ENCODE results near the gene SCNN1A. TPM values are rescaled to one million over a fixed set of nuclear protein-coding genes. Genes with fewer than 3 reads are reported as not detected.
A peak's percentile ranks its signal among the peaks of the same experiment; 100 is the strongest.

Gene SCNN1A
- total and polyA plus RNA-seq, 2 of the 13 experiments (the other 11 are each of a cell fraction or from before 2014, with no cell fraction given): 1.5 to 14.6 TPM

DNA sequence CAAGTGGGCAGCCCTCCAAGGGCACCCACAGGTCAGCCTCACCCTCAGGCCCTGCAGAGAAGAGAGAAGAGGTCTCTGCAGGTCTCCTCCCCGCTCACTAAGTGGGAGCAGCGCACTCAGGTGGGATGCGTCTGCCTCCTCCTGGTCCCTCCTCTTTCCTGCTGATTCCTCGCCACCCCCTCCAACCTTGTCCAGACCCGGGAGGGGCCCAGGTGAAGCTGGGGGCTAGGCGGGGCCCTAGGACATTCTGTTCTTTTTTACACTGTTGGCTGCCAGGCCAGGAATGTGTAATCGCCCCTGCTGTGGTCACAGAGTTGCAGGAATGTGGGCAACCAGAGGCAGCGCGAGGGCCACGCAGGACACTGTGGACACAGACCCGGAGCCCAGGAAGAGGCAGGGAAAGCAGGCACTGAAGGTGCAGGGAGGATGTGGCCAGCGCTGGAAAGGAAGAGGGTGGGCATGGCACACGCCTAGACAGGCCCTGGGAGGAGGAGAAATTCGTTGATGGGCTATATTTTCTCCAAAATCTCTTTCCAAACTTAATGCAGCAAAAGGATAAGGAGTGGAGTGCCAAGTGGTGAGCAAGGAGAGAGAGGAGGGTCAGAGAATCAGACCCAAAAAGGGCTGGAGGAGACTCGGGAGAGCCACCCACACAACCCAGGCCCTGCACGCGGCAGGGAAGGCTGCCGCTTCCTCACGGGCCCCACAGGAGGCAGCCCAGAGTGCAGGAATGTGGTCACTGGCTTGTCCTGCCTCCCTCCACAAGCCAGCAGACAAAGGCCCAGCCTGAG is 911 bp upstream of the SCNN1A start:
- DNase-seq (ENCODE audit: low spot score) (peak; percentile 64), ATAC-seq (peak; percentile 85), FAIRE-seq (peak; percentile 51)
- ChIA-PET CTCF (ENCODE audit: low intra/inter-chr PET ratio, low total read pairs) (no interaction called here), POLR2A (interaction anchor here (1.1 to 7.5 kb wide), 7 partner anchors 7 to 158 kb away, joined by 3 to 278 read pairs (median 9); partner anchors contain the start of genes GAPDH, LTBR, TAPBPL and TNFRSF1A)
- BruUV-seq (replicated peaks): no TSS peak
- H3K4me3 ChIP-seq (replicated peaks in 1 of 3; ENCODE audit: insufficient read depth in 1 of 3, low read depth in 2 of 3, low read length in 3 of 3): peak overlapping the region; percentile 41 to 73 (median 57)
- H3K9me3 ChIP-seq (ENCODE audit: low read length): no peaks in the 10 kb centered on the region
- no peaks in the 10 kb centered on the region for H4K20me1 ChIP-seq (ENCODE audit: insufficient read depth, low read length)
- H3K27ac ChIP-seq (ENCODE audit: extremely low read length, insufficient read depth, low read length): peak overlapping the region; percentile 16
- peaks cover 0 to 21% of the 10 kb centered on the region in 2 experiments; a peak in 3 of 5 replicates for H3K27me3 ChIP-seq (ENCODE audit: control insufficient read depth in 1 of 2, insufficient read depth in 2 of 2, low read length in 2 of 2)
- peaks cover 73% of the 10 kb centered on the region for H3K4me1 ChIP-seq (ENCODE audit: insufficient read depth, low read length)
- H2AFZ ChIP-seq (ENCODE audit: low read length): no peak overlapping the region
- peak overlapping the region; percentile 68 for H3K9ac ChIP-seq (ENCODE audit: insufficient read depth, low read depth, low read length)
- H3K4me2 ChIP-seq (ENCODE audit: low read depth, low read length): peak overlapping the region; percentile 98
- in situ Hi-C loops (cut with HindIII; ENCODE audit: extremely low pct_ligation_motif_present, low pct_unique_long_range_greater_than_20kb) (no loop called here), intact Hi-C loops (cut with micrococcal nuclease; ENCODE audit: unreplicated experiment) (loop anchor here (2.0 kb wide), 1 partner anchor 39 kb away; no protein-coding TSS in a partner anchor)
- WGBS (ENCODE audit: low lambda C conversion rate): 3% methylated on average over 16 of the region's 19 CpGs
- H3K36me3 ChIP-seq (replicated peaks in 1 of 2; ENCODE audit: control insufficient read depth in 1 of 2, insufficient read depth in 2 of 2, low read length in 2 of 2): no peaks in the 10 kb centered on the region
- H3K79me2 ChIP-seq (ENCODE audit: insufficient read depth, low read length): no peaks in the 10 kb centered on the region
- TF ChIP-seq ZNF230 (CRISPR knock-in tag; IDR thresholded peaks at IDR 0.05) (0 out of 2 replicates have a peak, but pooled peaks have one; percentile 27), ELF3 (CRISPR knock-in tag; IDR thresholded peaks at IDR 0.05) (0 out of 2 replicates have a peak, but pooled peaks have one; percentile 12), PHF21A (CRISPR knock-in tag; IDR thresholded peaks at IDR 0.05) (no peak), ZNF598 (CRISPR knock-in tag; IDR thresholded peaks at IDR 0.05; ENCODE audit: borderline replicate concordance) (0 out of 2 replicates have a peak, but pooled peaks have one; percentile 11), HDAC1 (CRISPR knock-in tag; IDR thresholded peaks at IDR 0.05) (0 out of 2 replicates have a peak, but pooled peaks have one; percentile 4), CCDC6 (CRISPR knock-in tag; IDR thresholded peaks at IDR 0.05) (peak; percentile 70; the same call in 1 of the 2 replicates), ZNF768 (CRISPR knock-in tag; IDR thresholded peaks at IDR 0.05) (peak; percentile 21; the same call in 1 of the 2 replicates), ZFX (CRISPR knock-in tag; IDR thresholded peaks at IDR 0.05; ENCODE audit: low read depth) (peak; percentile 92), POGZ (CRISPR knock-in tag; IDR thresholded peaks at IDR 0.05) (no peak), POLR2A (IDR thresholded peaks at IDR 0.05; ENCODE audit: insufficient read depth in 1 of 2, low read depth in 2 of 2, low read length in 2 of 2) (peak in 1 of 2 experiments; percentile 53; a peak in 2 of 4 replicates), TAF1 (CRISPR knock-in tag; IDR thresholded peaks at IDR 0.05) (peak; percentile 21; the same call in 1 of the 2 replicates), ETV5 (CRISPR knock-in tag; IDR thresholded peaks at IDR 0.05; ENCODE audit: borderline replicate concordance) (peak; percentile 34; the same call in 1 of the 2 replicates), GABPB1 (CRISPR knock-in tag; IDR thresholded peaks at IDR 0.05) (0 out of 2 replicates have a peak, but pooled peaks have one; percentile 26), ZSCAN25 (CRISPR knock-in tag; IDR thresholded peaks at IDR 0.05) (peak; percentile 53; the same call in 1 of the 2 replicates)
- TF ChIP-seq, protein P1, sequence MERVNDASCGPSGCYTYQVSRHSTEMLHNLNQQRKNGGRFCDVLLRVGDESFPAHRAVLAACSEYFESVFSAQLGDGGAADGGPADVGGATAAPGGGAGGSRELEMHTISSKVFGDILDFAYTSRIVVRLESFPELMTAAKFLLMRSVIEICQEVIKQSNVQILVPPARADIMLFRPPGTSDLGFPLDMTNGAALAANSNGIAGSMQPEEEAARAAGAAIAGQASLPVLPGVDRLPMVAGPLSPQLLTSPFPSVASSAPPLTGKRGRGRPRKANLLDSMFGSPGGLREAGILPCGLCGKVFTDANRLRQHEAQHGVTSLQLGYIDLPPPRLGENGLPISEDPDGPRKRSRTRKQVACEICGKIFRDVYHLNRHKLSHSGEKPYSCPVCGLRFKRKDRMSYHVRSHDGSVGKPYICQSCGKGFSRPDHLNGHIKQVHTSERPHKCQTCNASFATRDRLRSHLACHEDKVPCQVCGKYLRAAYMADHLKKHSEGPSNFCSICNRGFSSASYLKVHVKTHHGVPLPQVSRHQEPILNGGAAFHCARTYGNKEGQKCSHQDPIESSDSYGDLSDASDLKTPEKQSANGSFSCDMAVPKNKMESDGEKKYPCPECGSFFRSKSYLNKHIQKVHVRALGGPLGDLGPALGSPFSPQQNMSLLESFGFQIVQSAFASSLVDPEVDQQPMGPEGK (CRISPR knock-in tag; IDR thresholded peaks at IDR 0.05): peak; percentile 86
- TF ChIP-seq, protein P2, sequence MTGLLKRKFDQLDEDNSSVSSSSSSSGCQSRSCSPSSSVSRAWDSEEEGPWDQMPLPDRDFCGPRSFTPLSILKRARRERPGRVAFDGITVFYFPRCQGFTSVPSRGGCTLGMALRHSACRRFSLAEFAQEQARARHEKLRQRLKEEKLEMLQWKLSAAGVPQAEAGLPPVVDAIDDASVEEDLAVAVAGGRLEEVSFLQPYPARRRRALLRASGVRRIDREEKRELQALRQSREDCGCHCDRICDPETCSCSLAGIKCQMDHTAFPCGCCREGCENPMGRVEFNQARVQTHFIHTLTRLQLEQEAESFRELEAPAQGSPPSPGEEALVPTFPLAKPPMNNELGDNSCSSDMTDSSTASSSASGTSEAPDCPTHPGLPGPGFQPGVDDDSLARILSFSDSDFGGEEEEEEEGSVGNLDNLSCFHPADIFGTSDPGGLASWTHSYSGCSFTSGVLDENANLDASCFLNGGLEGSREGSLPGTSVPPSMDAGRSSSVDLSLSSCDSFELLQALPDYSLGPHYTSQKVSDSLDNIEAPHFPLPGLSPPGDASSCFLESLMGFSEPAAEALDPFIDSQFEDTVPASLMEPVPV (CRISPR knock-in tag; IDR thresholded peaks at IDR 0.05): peak; percentile 22; the same call in 1 of the 2 replicates
- TF ChIP-seq, protein P3, sequence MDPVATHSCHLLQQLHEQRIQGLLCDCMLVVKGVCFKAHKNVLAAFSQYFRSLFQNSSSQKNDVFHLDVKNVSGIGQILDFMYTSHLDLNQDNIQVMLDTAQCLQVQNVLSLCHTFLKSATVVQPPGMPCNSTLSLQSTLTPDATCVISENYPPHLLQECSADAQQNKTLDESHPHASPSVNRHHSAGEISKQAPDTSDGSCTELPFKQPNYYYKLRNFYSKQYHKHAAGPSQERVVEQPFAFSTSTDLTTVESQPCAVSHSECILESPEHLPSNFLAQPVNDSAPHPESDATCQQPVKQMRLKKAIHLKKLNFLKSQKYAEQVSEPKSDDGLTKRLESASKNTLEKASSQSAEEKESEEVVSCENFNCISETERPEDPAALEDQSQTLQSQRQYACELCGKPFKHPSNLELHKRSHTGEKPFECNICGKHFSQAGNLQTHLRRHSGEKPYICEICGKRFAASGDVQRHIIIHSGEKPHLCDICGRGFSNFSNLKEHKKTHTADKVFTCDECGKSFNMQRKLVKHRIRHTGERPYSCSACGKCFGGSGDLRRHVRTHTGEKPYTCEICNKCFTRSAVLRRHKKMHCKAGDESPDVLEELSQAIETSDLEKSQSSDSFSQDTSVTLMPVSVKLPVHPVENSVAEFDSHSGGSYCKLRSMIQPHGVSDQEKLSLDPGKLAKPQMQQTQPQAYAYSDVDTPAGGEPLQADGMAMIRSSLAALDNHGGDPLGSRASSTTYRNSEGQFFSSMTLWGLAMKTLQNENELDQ (CRISPR knock-in tag; IDR thresholded peaks at IDR 0.05; ENCODE audit: borderline replicate concordance): no peak

Data from HepG2 (cell line).